Measurements from ENCODE around the gene PPP1R10.
A peak's percentile ranks its signal among the peaks of the same experiment; 100 is the strongest.

PPP1R10 gene

GRCh38 chr6:30556066-30556905 lies 60.8 kb downstream of the PPP1R10 start, which contains the start of gene GNL1:
GNL1 (minus strand) TSS chr6:30556489; CDS start chr6:30556203, 286 bp downstream.
- DNase-seq (ENCODE audit: low read depth), result peak; percentile 97

- DNase-seq (ENCODE audit: low read depth), result no peak
These were observed 61.3 kb downstream of the PPP1R10 start for GRCh38 chr6:30555816-30556065.

- DNase-seq (ENCODE audit: low read depth), result no peak
These were observed 61.9 kb downstream of the PPP1R10 start for GRCh38 chr6:30554962-30555815.

GRCh38 chr6:30554404-30554803 lies 62.6 kb downstream of the PPP1R10 start:
- no peak for DNase-seq (ENCODE audit: low read depth)
